ENCODE data around the gene IRF5. TPM values are rescaled to one million over a fixed set of nuclear protein-coding genes. Genes with fewer than 3 reads are reported as not detected.

IRF5 gene
- total and polyA plus RNA-seq, 2 donors (not counting 1 experiment from before 2014, with no cell fraction given) = 91.3 to 135 TPM

DNA sequence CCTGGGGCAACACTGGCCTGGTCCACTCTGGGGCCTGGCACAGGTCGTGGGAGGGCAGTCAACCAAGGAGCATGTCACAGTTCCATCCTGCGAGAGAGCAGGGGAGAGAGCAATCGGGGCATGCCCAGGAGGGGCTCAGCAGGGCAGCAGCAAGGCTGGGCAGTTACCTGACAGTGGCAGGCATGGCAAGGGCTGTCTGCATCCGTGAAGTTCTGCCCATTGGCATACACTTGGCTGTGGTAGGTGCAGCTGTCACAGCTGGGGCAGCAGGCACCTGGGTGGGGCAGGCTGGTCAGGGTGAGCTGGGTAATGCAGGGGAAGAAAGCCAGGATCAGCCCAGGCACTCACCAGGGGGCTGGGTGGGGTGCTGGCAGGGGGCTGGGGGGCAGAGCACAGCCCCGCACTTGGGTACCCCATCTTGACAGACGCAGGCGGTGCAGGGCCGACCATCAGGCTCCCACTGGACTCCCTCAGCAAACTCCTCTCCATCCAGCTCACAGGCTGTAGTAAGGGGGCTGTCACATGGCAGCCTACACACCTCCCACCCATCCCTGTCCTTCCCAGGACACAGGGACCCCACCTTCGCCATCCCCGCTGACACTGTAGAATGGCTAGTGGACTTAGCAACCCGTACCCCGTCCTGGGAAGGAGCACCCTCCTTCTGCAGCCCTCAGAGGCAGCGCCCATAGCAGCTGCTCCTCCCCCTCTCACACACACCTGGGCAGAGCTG lies 45.0 kb upstream of the IRF5 start:
- Histone ChIP-seq H2AFZ (ENCODE audit: insufficient read depth, low read depth, low read length, poor library complexity, severe bottlenecking) (no peak overlapping the region), H3K79me2 (ENCODE audit: control insufficient read depth, insufficient read depth, low read length) (no peaks in the 10 kb centered on the region), H3K27me3 (replicated peaks in 1 of 4; ENCODE audit: control extremely low read depth in 1 of 4, control insufficient read depth in 3 of 4, insufficient read depth in 4 of 4, low read length in 3 of 4) (peaks cover 0 to 35% (median 6%) of the 10 kb centered on the region in 4 experiments), H3K36me3 (replicated peaks in 1 of 2; ENCODE audit: control extremely low read depth in 1 of 2, control insufficient read depth in 1 of 2, extremely low read depth in 1 of 2, insufficient read depth in 2 of 2, low read length in 1 of 2) (no peaks in the 10 kb centered on the region), H3K4me1 (ENCODE audit: control insufficient read depth in 2 of 2, insufficient read depth in 2 of 2, low read length in 2 of 2) (peaks cover 7 to 12% of the 10 kb centered on the region in 2 donors), H3K27ac (ENCODE audit: low read length in 2 of 2) (no peak overlapping the region), H3K4me3 (ENCODE audit: control extremely low read depth in 1 of 5, extremely low read depth in 1 of 5, insufficient read depth in 1 of 5, low read depth in 2 of 5, low read length in 4 of 5) (no peak overlapping the region), H3K9me3 (ENCODE audit: control extremely low read depth in 1 of 3, control insufficient read depth in 2 of 3, insufficient read depth in 1 of 3, low read length in 2 of 3) (no peaks in the 10 kb centered on the region), H3K4me2 (replicated peaks; ENCODE audit: low read depth, low read length, poor library complexity, severe bottlenecking) (no peak overlapping the region), H3K9ac (ENCODE audit: low read length) (no peak overlapping the region), H4K20me1 (ENCODE audit: control insufficient read depth, insufficient read depth, low read length, poor library complexity, severe bottlenecking) (no peaks in the 10 kb centered on the region)
- POLR2A ChIA-PET = no interaction called here
- CTCF ChIA-PET = interaction anchor here (1.8 kb wide), 1 partner anchor 9 kb away, joined by 5 read pairs; no protein-coding TSS in a partner anchor
- DNase-seq (no peak), ATAC-seq (ENCODE audit: low read depth) (no peak)
- WGBS (ENCODE audit: insufficient coverage) = 88% methylated on average over 11 of the region's 13 CpGs
- intact Hi-C loops (cut with micrococcal nuclease) = no loop called here
- Mint-ChIP-seq H3K27me3 (peaks cover 10% of the 10 kb centered on the region), H3K4me3 (no peak overlapping the region), H3K4me1 (peaks cover 4% of the 10 kb centered on the region), H3K27ac (no peak overlapping the region), H3K9me3 (ENCODE audit: insufficient read depth) (no peaks in the 10 kb centered on the region)
- TF ChIP-seq, protein P1, sequence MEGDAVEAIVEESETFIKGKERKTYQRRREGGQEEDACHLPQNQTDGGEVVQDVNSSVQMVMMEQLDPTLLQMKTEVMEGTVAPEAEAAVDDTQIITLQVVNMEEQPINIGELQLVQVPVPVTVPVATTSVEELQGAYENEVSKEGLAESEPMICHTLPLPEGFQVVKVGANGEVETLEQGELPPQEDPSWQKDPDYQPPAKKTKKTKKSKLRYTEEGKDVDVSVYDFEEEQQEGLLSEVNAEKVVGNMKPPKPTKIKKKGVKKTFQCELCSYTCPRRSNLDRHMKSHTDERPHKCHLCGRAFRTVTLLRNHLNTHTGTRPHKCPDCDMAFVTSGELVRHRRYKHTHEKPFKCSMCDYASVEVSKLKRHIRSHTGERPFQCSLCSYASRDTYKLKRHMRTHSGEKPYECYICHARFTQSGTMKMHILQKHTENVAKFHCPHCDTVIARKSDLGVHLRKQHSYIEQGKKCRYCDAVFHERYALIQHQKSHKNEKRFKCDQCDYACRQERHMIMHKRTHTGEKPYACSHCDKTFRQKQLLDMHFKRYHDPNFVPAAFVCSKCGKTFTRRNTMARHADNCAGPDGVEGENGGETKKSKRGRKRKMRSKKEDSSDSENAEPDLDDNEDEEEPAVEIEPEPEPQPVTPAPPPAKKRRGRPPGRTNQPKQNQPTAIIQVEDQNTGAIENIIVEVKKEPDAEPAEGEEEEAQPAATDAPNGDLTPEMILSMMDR (IDR thresholded peaks at IDR 0.05) = no peak
- no peak for TF ChIP-seq EZH2 (IDR thresholded peaks at IDR 0.05; ENCODE audit: borderline replicate concordance, insufficient read depth, low read depth, low read length, poor library complexity, severe bottlenecking)

Data from B cell (primary cell).